ENCODE data around the gene UAP1L1.

- TF ChIP-seq ZNF404 (tag by site-specific recombination; IDR thresholded peaks at IDR 0.05) (no peak), KLF10 (tag by site-specific recombination; IDR thresholded peaks at IDR 0.05) (no peak), CTCF (tag by site-specific recombination; IDR thresholded peaks at IDR 0.05) (no peak), ZBTB8A (tag by site-specific recombination; IDR thresholded peaks at IDR 0.05) (peak; percentile 60), ZNF777 (tag by site-specific recombination; IDR thresholded peaks at IDR 0.05; ENCODE audit: borderline replicate concordance) (no peak), BCL11A (tag by site-specific recombination; IDR thresholded peaks at IDR 0.05; ENCODE audit: low read depth) (no peak), REPIN1 (tag by site-specific recombination; IDR thresholded peaks at IDR 0.05; ENCODE audit: low read depth) (no peak), REST (tag by site-specific recombination; IDR thresholded peaks at IDR 0.05) (no peak), ZNF747 (tag by site-specific recombination; IDR thresholded peaks at IDR 0.05) (no peak), ZEB2 (tag by site-specific recombination; IDR thresholded peaks at IDR 0.05) (peak; percentile 42; the same call in 1 of the 2 replicates), PRDM4 (tag by site-specific recombination; IDR thresholded peaks at IDR 0.05) (no peak), ZBTB17 (tag by site-specific recombination; IDR thresholded peaks at IDR 0.05) (no peak), ZNF670 (tag by site-specific recombination; IDR thresholded peaks at IDR 0.05; ENCODE audit: low read depth) (no peak), SETDB1 (IDR thresholded peaks at IDR 0.05; ENCODE audit: insufficient read length, low read length) (no peak)
Measured at GRCh38 chr9:137069508-137070091, 7.7 kb upstream of the UAP1L1 start.
